ENCODE measurements around the gene KCNJ2.

The KCNJ2 gene

GRCh38 chr17:70168977-70169708 is at the start of gene KCNJ2:
Gene KCNJ2 (plus strand): TSS chr17:70169532. CDS start chr17:70175040, 5,508 bp downstream.
- DNase-seq, result peak; percentile 91

- DNase-seq, result no peak
Observed at GRCh38 chr17:70119545-70119944, 49.8 kb upstream of the KCNJ2 start.

- DNase-seq, result no peak
Observed at GRCh38 chr17:70119983-70120382, 49.3 kb upstream of the KCNJ2 start.

- DNase-seq, result no peak
Observed at GRCh38 chr17:70120425-70120824, 48.9 kb upstream of the KCNJ2 start.

GRCh38 chr17:70121126-70121525 is 48.2 kb upstream of the KCNJ2 start:
- no peak for DNase-seq

- no peak for DNase-seq
Observed at GRCh38 chr17:70123193-70123592, 46.1 kb upstream of the KCNJ2 start.

GRCh38 chr17:70124723-70125122 is 44.6 kb upstream of the KCNJ2 start:
- no peak for DNase-seq

GRCh38 chr17:70127221-70127873 is 42.0 kb upstream of the KCNJ2 start:
- no peak for DNase-seq

GRCh38 chr17:70128727-70129238 is 40.5 kb upstream of the KCNJ2 start:
- no peak for DNase-seq

- no peak for DNase-seq
Observed at GRCh38 chr17:70130289-70130688, 39.0 kb upstream of the KCNJ2 start.

- DNase-seq, result no peak
Observed at GRCh38 chr17:70132505-70132904, 36.8 kb upstream of the KCNJ2 start.

- DNase-seq, result no peak
Observed at GRCh38 chr17:70134042-70134441, 35.3 kb upstream of the KCNJ2 start.

GRCh38 chr17:70134777-70135176 is 34.6 kb upstream of the KCNJ2 start:
- DNase-seq, result no peak

GRCh38 chr17:70136131-70136530 is 33.2 kb upstream of the KCNJ2 start:
- no peak for DNase-seq

- no peak for DNase-seq
Observed at GRCh38 chr17:70137451-70138230, 31.7 kb upstream of the KCNJ2 start.

- DNase-seq, result no peak
Observed at GRCh38 chr17:70138291-70138865, 31.0 kb upstream of the KCNJ2 start.

- DNase-seq, result no peak
Observed at GRCh38 chr17:70139449-70139993, 29.8 kb upstream of the KCNJ2 start.

GRCh38 chr17:70144260-70144846 is 25.0 kb upstream of the KCNJ2 start:
- DNase-seq, result no peak

- no peak for DNase-seq
Observed at GRCh38 chr17:70153210-70153609, 16.1 kb upstream of the KCNJ2 start.

GRCh38 chr17:70157151-70157550 is 12.2 kb upstream of the KCNJ2 start:
- DNase-seq, result no peak

- DNase-seq, result no peak
Observed at GRCh38 chr17:70158180-70158579, 11.2 kb upstream of the KCNJ2 start.

GRCh38 chr17:70158591-70158990 is 10.7 kb upstream of the KCNJ2 start:
- DNase-seq, result no peak
